Purkinje cell (primary cell): ENCODE results near the gene ATP5PB. TPM values are rescaled to one million over a fixed set of nuclear protein-coding genes. Genes with fewer than 3 reads are reported as not detected.

Experiments used
- polyA plus RNA-seq: library from polyadenylated mRNA; unstranded; fragments of >200 nt; fragmentation: Nextera tagmentation; gene quantifications from 2 replicates; pipeline ENCODE4 v1.2.1, GENCODE V29; 2014

ATP5PB gene, protein sequence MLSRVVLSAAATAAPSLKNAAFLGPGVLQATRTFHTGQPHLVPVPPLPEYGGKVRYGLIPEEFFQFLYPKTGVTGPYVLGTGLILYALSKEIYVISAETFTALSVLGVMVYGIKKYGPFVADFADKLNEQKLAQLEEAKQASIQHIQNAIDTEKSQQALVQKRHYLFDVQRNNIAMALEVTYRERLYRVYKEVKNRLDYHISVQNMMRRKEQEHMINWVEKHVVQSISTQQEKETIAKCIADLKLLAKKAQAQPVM
- 901 and 1,193 TPM in 2 replicates for polyA plus RNA-seq

DNA sequence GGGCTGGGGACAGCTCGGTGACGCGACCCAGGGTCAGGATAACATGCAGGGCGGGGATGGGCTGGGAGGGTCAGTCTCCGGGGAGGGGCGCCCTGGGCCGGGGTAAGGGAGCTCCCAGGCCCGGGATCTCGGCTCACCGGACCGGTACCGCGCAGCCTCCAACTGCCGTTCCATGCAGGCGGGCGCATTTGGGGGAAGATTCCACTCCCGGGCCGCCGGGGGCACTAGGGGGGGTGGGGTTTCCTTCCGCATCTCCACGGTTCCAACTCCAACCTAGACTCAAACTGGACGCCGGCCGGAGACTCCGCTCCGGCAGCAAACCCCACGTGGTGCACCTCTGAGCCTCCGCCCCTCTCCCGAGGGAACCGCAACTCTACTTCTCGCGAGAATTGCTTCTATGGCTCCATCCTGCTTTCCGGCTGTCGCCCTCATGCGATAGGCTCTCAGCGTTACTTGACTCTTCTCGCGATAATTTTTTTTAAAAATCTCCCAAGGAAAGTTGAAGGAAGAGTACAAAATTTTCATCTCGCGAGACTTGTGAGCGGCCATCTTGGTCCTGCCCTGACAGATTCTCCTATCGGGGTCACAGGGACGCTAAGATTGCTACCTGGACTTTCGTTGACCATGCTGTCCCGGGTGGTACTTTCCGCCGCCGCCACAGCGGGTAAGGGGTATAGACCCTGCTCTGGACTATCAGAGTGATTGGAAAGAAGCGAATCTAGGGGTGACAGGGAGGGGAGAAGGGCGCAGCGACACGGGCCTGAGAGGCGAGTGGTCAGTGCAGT, at the start of gene ATP5PB, which contains the start of gene WDR77:
Gene ATP5PB (plus strand): TSS at position 547 of the 785 bp plus-strand sequence. CDS start 78 bp downstream, at position 625.
Gene WDR77 (minus strand): TSS at position 339 of the 785 bp plus-strand sequence. CDS start 87 bp downstream, at position 252.

DNA sequence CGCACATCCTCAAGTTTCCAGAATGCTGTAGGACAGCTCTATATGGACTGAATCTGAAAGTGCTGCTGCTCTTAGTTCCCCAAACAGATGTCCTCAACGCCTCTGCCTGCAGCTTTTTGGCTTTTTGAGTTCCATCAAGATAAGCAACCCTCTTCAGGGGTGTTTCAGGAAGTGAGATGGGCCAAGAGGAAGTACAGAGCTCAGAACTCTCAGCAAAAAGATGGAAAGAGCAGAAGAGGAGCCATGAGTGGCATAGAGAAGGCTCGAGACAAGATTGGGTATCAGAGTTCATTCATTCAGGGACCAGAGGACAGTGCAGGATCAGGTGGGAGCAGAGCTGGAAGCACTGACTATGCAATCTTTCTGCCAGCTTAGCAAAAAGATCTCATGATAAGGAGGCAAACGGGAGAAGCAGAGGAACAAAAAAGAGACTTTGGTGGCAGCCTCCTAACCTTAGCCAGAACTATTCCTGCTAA, 54.4 kb downstream of the ATP5PB start, which contains the start of the genes ADORA3 and TMIGD3:
Gene ADORA3 (minus strand): TSS at position 49 of the 476 bp plus-strand sequence. CDS start 279 bp downstream, outside the sequence.
Gene TMIGD3 (minus strand): TSS at position 49 of the 476 bp plus-strand sequence. CDS start 279 bp downstream, outside the sequence.

Other genes with a start within 250 kb of the ATP5PB start
- gene DENND2D, start 248.8 kb upstream of the ATP5PB start, polyA plus RNA-seq, result 14.8 and 16.3 TPM in 2 replicates
- gene CHI3L2, start 221.8 kb upstream of the ATP5PB start, polyA plus RNA-seq, result not detected in 2 replicates
- not detected in 2 replicates for gene CHIA, start 158.6 kb upstream of the ATP5PB start, polyA plus RNA-seq
- gene OVGP1, start 21.7 kb upstream of the ATP5PB start, polyA plus RNA-seq, result 0.59 TPM in 1 of 2 replicates, not detected in the other
- gene WDR77, start 208 bp upstream of the ATP5PB start, polyA plus RNA-seq, result 11.4 and 16.2 TPM in 2 replicates
- gene C1orf162, start 24.5 kb downstream of the ATP5PB start, polyA plus RNA-seq, result 3.1 and 5.8 TPM in 2 replicates
- gene ADORA3, start 54.2 kb downstream of the ATP5PB start, polyA plus RNA-seq, result 0.49 TPM in 1 of 2 replicates, not detected in the other
- gene TMIGD3, start 54.2 kb downstream of the ATP5PB start, polyA plus RNA-seq, result not detected in 2 replicates
- 43.6 and 44.9 TPM in 2 replicates for gene RAP1A, start 170.3 kb downstream of the ATP5PB start, polyA plus RNA-seq